Neural progenitor cell (in vitro differentiated cells): Measurements from ENCODE around the gene CACNA1B.

ENCODE experiments used
- CTCF ChIP-seq: fragments of 200-600 bp; sonication (generic); IDR thresholded peaks from 2 replicates; pipeline ENCODE4 v1.5.1; 2017; ENCODE audit warnings: antibody characterized with exemption, mild to moderate bottlenecking
- EZH2phosphoT487 ChIP-seq: fragments of 200-600 bp; sonication (generic); IDR thresholded peaks from 2 replicates; pipeline ENCODE4 v1.6.1; 2017; ENCODE audit warnings: antibody characterized with exemption

GRCh38 chr9:138085568-138085967, 208.0 kb downstream of the CACNA1B start:
- no peak for TF ChIP-seq CTCF
- no peak for TF ChIP-seq EZH2phosphoT487
